Vagina (tissue), 2 donors: ENCODE data around the gene PDIA6.

Experiments
- CTCF ChIP-seq, 3 experiments: fragments of 450-650 bp in 2 of 3; fragments of 200-600 bp in 1 of 3; sonication (generic) in 1 of 3; IDR thresholded peaks; one replicate each; pipeline ENCODE4 v1.5.1; 2017 to 2019; ENCODE audit warnings: antibody characterized with exemption in 3 of 3, mild to moderate bottlenecking in 2 of 3, moderate library complexity in 2 of 3
- POLR2A ChIP-seq, 2 donors: fragments of 450-650 bp; IDR thresholded peaks; one replicate each; pipeline ENCODE4 v1.6.1; 2017; ENCODE audit warnings: antibody characterized with exemption in 2 of 2, mild to moderate bottlenecking in 2 of 2, moderate library complexity in 2 of 2

GRCh38 chr2:10757814-10758286, 54.7 kb downstream of the PDIA6 start:
- TF ChIP-seq CTCF (IDR thresholded peaks at IDR 0.05) = no peak
- no peak for TF ChIP-seq POLR2A (IDR thresholded peaks at IDR 0.05)
